ENCODE data around the gene TRAIP.

Gene TRAIP

DNA sequence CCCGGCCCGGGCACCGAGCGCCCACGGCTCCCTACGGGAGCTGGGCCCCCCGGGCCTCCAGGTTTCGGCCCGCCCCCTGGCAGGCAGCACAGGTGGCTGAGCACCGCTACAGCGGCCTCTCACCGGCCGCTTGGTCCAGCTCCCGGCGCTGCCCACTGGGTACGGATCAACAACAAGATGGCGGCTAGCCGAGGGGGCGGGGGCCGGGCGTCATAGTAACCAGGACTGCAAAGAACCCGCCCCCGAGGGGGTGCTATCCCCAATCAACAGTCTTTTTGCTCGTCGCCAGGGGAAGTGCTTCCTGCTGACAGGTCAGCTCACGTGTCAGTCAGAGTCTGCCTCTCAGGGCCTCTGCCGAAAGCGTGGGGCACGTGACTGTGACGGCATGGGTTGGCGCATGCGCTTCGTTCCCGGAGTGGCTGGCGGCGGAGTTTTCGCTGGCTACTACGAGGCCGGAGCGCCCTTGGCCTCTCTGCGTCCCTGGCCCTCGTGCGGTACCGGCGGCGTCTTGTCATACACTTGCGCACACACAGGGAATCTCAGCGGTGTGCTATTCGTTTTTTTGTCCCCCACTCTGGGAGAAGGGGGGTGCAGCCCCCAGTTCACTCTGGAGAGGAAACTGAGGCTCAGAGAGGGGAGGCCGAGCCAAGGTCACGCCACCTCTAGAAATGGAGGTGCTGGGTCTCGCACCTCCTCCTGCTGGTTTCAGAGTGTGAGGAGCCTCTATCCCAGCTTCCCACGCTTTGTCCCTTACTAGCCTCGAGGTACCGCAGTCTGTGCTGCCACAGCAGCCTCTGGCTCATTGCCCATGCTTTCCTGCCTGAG is 69.8 kb downstream of the TRAIP start, which contains the start of gene IP6K1 (continued):
- no peak for TF ChIP-seq PRDM1 (tag by site-specific recombination; IDR thresholded peaks at IDR 0.05)
- TF ChIP-seq ZBTB1 (tag by site-specific recombination; IDR thresholded peaks at IDR 0.05) = no peak
- no peak for TF ChIP-seq ZNF658 (tag by site-specific recombination; IDR thresholded peaks at IDR 0.05)
- no peak for TF ChIP-seq ZNF585B (tag by site-specific recombination; IDR thresholded peaks at IDR 0.05)
- no peak for TF ChIP-seq ZNF10 (tag by site-specific recombination; IDR thresholded peaks at IDR 0.05)
- TF ChIP-seq, protein P1, sequence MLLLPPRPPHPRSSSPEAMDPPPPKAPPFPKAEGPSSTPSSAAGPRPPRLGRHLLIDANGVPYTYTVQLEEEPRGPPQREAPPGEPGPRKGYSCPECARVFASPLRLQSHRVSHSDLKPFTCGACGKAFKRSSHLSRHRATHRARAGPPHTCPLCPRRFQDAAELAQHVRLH (tag by site-specific recombination; IDR thresholded peaks at IDR 0.05) = no peak
- TF ChIP-seq ZNF335 (tag by site-specific recombination; conservative IDR thresholded peaks at IDR 0.05) = peak; percentile 88
- TF ChIP-seq ZNF146 (tag by site-specific recombination; IDR thresholded peaks at IDR 0.05) = no peak
- no peak for TF ChIP-seq HOXD13 (CRISPR knock-in tag; IDR thresholded peaks at IDR 0.05; ENCODE audit: borderline replicate concordance)
- TF ChIP-seq KLF10 (tag by site-specific recombination; IDR thresholded peaks at IDR 0.05) = 0 out of 2 replicates have a peak, but pooled peaks have one; percentile 39
- TF ChIP-seq, protein P2, sequence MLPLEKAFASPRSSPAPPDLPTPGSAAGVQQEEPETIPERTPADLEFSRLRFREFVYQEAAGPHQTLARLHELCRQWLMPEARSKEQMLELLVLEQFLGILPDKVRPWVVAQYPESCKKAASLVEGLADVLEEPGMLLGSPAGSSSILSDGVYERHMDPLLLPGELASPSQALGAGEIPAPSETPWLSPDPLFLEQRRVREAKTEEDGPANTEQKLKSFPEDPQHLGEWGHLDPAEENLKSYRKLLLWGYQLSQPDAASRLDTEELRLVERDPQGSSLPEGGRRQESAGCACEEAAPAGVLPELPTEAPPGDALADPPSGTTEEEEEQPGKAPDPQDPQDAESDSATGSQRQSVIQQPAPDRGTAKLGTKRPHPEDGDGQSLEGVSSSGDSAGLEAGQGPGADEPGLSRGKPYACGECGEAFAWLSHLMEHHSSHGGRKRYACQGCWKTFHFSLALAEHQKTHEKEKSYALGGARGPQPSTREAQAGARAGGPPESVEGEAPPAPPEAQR (tag by site-specific recombination; IDR thresholded peaks at IDR 0.05) = no peak
- TF ChIP-seq ZNF155 (tag by site-specific recombination; IDR thresholded peaks at IDR 0.05) = no peak
- peak; percentile 15; the same call in 1 of the 2 replicates for TF ChIP-seq ZFHX2 (tag by site-specific recombination; conservative IDR thresholded peaks at IDR 0.05)
- no peak for TF ChIP-seq FEZF1 (tag by site-specific recombination; IDR thresholded peaks at IDR 0.05)
- TF ChIP-seq, protein P3, sequence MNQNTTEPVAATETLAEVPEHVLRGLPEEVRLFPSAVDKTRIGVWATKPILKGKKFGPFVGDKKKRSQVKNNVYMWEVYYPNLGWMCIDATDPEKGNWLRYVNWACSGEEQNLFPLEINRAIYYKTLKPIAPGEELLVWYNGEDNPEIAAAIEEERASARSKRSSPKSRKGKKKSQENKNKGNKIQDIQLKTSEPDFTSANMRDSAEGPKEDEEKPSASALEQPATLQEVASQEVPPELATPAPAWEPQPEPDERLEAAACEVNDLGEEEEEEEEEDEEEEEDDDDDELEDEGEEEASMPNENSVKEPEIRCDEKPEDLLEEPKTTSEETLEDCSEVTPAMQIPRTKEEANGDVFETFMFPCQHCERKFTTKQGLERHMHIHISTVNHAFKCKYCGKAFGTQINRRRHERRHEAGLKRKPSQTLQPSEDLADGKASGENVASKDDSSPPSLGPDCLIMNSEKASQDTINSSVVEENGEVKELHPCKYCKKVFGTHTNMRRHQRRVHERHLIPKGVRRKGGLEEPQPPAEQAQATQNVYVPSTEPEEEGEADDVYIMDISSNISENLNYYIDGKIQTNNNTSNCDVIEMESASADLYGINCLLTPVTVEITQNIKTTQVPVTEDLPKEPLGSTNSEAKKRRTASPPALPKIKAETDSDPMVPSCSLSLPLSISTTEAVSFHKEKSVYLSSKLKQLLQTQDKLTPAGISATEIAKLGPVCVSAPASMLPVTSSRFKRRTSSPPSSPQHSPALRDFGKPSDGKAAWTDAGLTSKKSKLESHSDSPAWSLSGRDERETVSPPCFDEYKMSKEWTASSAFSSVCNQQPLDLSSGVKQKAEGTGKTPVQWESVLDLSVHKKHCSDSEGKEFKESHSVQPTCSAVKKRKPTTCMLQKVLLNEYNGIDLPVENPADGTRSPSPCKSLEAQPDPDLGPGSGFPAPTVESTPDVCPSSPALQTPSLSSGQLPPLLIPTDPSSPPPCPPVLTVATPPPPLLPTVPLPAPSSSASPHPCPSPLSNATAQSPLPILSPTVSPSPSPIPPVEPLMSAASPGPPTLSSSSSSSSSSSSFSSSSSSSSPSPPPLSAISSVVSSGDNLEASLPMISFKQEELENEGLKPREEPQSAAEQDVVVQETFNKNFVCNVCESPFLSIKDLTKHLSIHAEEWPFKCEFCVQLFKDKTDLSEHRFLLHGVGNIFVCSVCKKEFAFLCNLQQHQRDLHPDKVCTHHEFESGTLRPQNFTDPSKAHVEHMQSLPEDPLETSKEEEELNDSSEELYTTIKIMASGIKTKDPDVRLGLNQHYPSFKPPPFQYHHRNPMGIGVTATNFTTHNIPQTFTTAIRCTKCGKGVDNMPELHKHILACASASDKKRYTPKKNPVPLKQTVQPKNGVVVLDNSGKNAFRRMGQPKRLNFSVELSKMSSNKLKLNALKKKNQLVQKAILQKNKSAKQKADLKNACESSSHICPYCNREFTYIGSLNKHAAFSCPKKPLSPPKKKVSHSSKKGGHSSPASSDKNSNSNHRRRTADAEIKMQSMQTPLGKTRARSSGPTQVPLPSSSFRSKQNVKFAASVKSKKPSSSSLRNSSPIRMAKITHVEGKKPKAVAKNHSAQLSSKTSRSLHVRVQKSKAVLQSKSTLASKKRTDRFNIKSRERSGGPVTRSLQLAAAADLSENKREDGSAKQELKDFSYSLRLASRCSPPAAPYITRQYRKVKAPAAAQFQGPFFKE (tag by site-specific recombination; IDR thresholded peaks at IDR 0.05; ENCODE audit: borderline replicate concordance) = no peak
- no peak for TF ChIP-seq ZNF324 (tag by site-specific recombination; IDR thresholded peaks at IDR 0.05)
- no peak for TF ChIP-seq ZNF311 (tag by site-specific recombination; IDR thresholded peaks at IDR 0.05; ENCODE audit: borderline replicate concordance)
- TF ChIP-seq, protein P4, sequence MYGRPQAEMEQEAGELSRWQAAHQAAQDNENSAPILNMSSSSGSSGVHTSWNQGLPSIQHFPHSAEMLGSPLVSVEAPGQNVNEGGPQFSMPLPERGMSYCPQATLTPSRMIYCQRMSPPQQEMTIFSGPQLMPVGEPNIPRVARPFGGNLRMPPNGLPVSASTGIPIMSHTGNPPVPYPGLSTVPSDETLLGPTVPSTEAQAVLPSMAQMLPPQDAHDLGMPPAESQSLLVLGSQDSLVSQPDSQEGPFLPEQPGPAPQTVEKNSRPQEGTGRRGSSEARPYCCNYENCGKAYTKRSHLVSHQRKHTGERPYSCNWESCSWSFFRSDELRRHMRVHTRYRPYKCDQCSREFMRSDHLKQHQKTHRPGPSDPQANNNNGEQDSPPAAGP (tag by site-specific recombination; IDR thresholded peaks at IDR 0.05) = no peak
- no peak for TF ChIP-seq ZNF621 (tag by site-specific recombination; IDR thresholded peaks at IDR 0.05)
- no peak for TF ChIP-seq ZNF19 (tag by site-specific recombination; IDR thresholded peaks at IDR 0.05; ENCODE audit: low read depth)
- no peak; the same call in 1 of the 2 replicates for TF ChIP-seq ZNF660 (tag by site-specific recombination; IDR thresholded peaks at IDR 0.05)
- no peak for TF ChIP-seq ZNF121 (tag by site-specific recombination; IDR thresholded peaks at IDR 0.05)
- 0 out of 2 replicates have a peak, but pooled peaks have one; percentile 11 for TF ChIP-seq KLF8 (tag by site-specific recombination; IDR thresholded peaks at IDR 0.05)
- no peak for TF ChIP-seq ZNF391 (tag by site-specific recombination; IDR thresholded peaks at IDR 0.05; ENCODE audit: borderline replicate concordance, low read depth)
- TF ChIP-seq ZNF701 (tag by site-specific recombination; IDR thresholded peaks at IDR 0.05) = no peak
- no peak for TF ChIP-seq ZNF211 (tag by site-specific recombination; IDR thresholded peaks at IDR 0.05; ENCODE audit: low read depth)
- no peak for TF ChIP-seq ZNF571 (tag by site-specific recombination; IDR thresholded peaks at IDR 0.05)
- TF ChIP-seq TCF7L2 (IDR thresholded peaks at IDR 0.05; ENCODE audit: borderline replicate concordance, low read depth, low read length) = no peak
- TF ChIP-seq, protein P5, sequence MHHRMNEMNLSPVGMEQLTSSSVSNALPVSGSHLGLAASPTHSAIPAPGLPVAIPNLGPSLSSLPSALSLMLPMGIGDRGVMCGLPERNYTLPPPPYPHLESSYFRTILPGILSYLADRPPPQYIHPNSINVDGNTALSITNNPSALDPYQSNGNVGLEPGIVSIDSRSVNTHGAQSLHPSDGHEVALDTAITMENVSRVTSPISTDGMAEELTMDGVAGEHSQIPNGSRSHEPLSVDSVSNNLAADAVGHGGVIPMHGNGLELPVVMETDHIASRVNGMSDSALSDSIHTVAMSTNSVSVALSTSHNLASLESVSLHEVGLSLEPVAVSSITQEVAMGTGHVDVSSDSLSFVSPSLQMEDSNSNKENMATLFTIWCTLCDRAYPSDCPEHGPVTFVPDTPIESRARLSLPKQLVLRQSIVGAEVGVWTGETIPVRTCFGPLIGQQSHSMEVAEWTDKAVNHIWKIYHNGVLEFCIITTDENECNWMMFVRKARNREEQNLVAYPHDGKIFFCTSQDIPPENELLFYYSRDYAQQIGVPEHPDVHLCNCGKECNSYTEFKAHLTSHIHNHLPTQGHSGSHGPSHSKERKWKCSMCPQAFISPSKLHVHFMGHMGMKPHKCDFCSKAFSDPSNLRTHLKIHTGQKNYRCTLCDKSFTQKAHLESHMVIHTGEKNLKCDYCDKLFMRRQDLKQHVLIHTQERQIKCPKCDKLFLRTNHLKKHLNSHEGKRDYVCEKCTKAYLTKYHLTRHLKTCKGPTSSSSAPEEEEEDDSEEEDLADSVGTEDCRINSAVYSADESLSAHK (tag by site-specific recombination; IDR thresholded peaks at IDR 0.05) = no peak
- TF ChIP-seq ZNF423 (tag by site-specific recombination; IDR thresholded peaks at IDR 0.05) = no peak
